HG03457 (cell line): Measurements from ENCODE around the gene TIMP3.

Source experiments
- ATAC-seq: cut with Tn5 transposase; IDR thresholded peaks from one replicate; pipeline ENCODE4 v1.9.1; 2021; ENCODE audit warnings: moderate number of reproducible peaks; ENCODE audit not compliant: unreplicated experiment

TIMP3 gene

GRCh38 chr22:32827049-32827602 is 25.6 kb downstream of the TIMP3 start:
- ATAC-seq = no peak

- no peak for ATAC-seq
Measured at GRCh38 chr22:32828150-32828549, 26.6 kb downstream of the TIMP3 start.

- no peak for ATAC-seq
Measured at GRCh38 chr22:32828561-32828960, 27.1 kb downstream of the TIMP3 start.

- no peak for ATAC-seq
Measured at GRCh38 chr22:32829451-32829851, 27.9 kb downstream of the TIMP3 start.

- no peak for ATAC-seq
Measured at GRCh38 chr22:32830473-32830872, 29.0 kb downstream of the TIMP3 start.

GRCh38 chr22:32830957-32831356 is 29.5 kb downstream of the TIMP3 start:
- ATAC-seq = no peak

- ATAC-seq = no peak
Measured at GRCh38 chr22:32831584-32831983, 30.1 kb downstream of the TIMP3 start.

- no peak for ATAC-seq
Measured at GRCh38 chr22:32832174-32832573, 30.7 kb downstream of the TIMP3 start.

GRCh38 chr22:32836280-32837123 is 35.0 kb downstream of the TIMP3 start:
- ATAC-seq = no peak

- ATAC-seq = no peak
Measured at GRCh38 chr22:32837142-32837541, 35.6 kb downstream of the TIMP3 start.

GRCh38 chr22:32837803-32838202 is 36.3 kb downstream of the TIMP3 start:
- no peak for ATAC-seq

GRCh38 chr22:32839831-32840584 is 38.5 kb downstream of the TIMP3 start:
- no peak for ATAC-seq

GRCh38 chr22:32841175-32841574 is 39.7 kb downstream of the TIMP3 start:
- no peak for ATAC-seq

GRCh38 chr22:32842486-32842885 is 41.0 kb downstream of the TIMP3 start:
- no peak for ATAC-seq

- ATAC-seq = no peak
Measured at GRCh38 chr22:32843300-32843699, 41.8 kb downstream of the TIMP3 start.

GRCh38 chr22:32844251-32844650 is 42.7 kb downstream of the TIMP3 start:
- no peak for ATAC-seq

GRCh38 chr22:32846780-32847491 is 45.4 kb downstream of the TIMP3 start:
- no peak for ATAC-seq

GRCh38 chr22:32848226-32848625 is 46.7 kb downstream of the TIMP3 start:
- ATAC-seq = no peak

- ATAC-seq = no peak
Measured at GRCh38 chr22:32849501-32849900, 48.0 kb downstream of the TIMP3 start.

GRCh38 chr22:32850157-32850556 is 48.7 kb downstream of the TIMP3 start:
- ATAC-seq = no peak
